Upper lobe of right lung (tissue), 1 donor: Measurements from ENCODE around the gene GPC5. TPM values are rescaled to one million over a fixed set of nuclear protein-coding genes. Genes with fewer than 3 reads are reported as not detected.

ENCODE experiments used
- ATAC-seq: fragments of 200-7000 bp; cut with Tn5 transposase; one replicate; pipeline ENCODE4 v1.9.1; 2020; ENCODE audit warnings: mild to moderate bottlenecking, moderate library complexity
- DNase-seq: peaks from one replicate; pipeline ENCODE4 v3.0.0-alpha.2; 2020
- H3K27ac ChIP-seq: fragments of 200-600 bp; one replicate; pipeline ENCODE4 v1.8.0; 2022
- H3K27me3 ChIP-seq: fragments of 200-600 bp; one replicate; pipeline ENCODE4 v1.8.0; 2022; ENCODE audit warnings: mild to moderate bottlenecking
- H3K36me3 ChIP-seq: fragments of 200-600 bp; one replicate; pipeline ENCODE4 v1.8.0; 2022
- H3K4me1 ChIP-seq: fragments of 200-600 bp; one replicate; pipeline ENCODE4 v1.8.0; 2022
- H3K4me3 ChIP-seq: fragments of 200-600 bp; one replicate; pipeline ENCODE4 v1.8.0; 2022; ENCODE audit warnings: mild to moderate bottlenecking
- H3K9me3 ChIP-seq: fragments of 200-600 bp; one replicate; pipeline ENCODE4 v1.8.0; 2022
- intact Hi-C: fragments of 100-400 bp; cut with DNase I; formaldehyde crosslinking; loops from one replicate; pipeline ENCODE4 v1.11.0; 2022
- total RNA-seq: library from RNA; stranded (reverse); fragmentation: NEBNext Ultra II Directional; extraction: Animal tissue kit (Norgen Biotek cat#: 25700); gene quantifications from one replicate; pipeline ENCODE4 v1.2.1, GENCODE V29; 2021
- TF ChIP-seq, protein P1 (sequence below): fragments of 200-600 bp; IDR thresholded peaks from one replicate; pipeline ENCODE4 v1.8.0; 2022; ENCODE audit warnings: antibody characterized with exemption
- donor health status: DM: no; HTN: yes; CAD: no; lungs with severe emphysema.

GPC5 gene
- total RNA-seq, 1 donor from 2014 or later: 8.1 TPM

- Histone ChIP-seq H3K9me3 (peaks cover 4% of the 10 kb centered on the region), H3K27me3 (no peaks in the 10 kb centered on the region), H3K27ac (no peak overlapping the region), H3K36me3 (no peaks in the 10 kb centered on the region), H3K4me3 (no peak overlapping the region), H3K4me1 (no peaks in the 10 kb centered on the region)
- TF ChIP-seq, protein P1, sequence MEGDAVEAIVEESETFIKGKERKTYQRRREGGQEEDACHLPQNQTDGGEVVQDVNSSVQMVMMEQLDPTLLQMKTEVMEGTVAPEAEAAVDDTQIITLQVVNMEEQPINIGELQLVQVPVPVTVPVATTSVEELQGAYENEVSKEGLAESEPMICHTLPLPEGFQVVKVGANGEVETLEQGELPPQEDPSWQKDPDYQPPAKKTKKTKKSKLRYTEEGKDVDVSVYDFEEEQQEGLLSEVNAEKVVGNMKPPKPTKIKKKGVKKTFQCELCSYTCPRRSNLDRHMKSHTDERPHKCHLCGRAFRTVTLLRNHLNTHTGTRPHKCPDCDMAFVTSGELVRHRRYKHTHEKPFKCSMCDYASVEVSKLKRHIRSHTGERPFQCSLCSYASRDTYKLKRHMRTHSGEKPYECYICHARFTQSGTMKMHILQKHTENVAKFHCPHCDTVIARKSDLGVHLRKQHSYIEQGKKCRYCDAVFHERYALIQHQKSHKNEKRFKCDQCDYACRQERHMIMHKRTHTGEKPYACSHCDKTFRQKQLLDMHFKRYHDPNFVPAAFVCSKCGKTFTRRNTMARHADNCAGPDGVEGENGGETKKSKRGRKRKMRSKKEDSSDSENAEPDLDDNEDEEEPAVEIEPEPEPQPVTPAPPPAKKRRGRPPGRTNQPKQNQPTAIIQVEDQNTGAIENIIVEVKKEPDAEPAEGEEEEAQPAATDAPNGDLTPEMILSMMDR: no peak
- DNase-seq: no peak
- no peak for ATAC-seq
- intact Hi-C loops: no loop called here
Measured at GRCh38 chr13:91978571-91978970, 580.1 kb downstream of the GPC5 start.

DNA sequence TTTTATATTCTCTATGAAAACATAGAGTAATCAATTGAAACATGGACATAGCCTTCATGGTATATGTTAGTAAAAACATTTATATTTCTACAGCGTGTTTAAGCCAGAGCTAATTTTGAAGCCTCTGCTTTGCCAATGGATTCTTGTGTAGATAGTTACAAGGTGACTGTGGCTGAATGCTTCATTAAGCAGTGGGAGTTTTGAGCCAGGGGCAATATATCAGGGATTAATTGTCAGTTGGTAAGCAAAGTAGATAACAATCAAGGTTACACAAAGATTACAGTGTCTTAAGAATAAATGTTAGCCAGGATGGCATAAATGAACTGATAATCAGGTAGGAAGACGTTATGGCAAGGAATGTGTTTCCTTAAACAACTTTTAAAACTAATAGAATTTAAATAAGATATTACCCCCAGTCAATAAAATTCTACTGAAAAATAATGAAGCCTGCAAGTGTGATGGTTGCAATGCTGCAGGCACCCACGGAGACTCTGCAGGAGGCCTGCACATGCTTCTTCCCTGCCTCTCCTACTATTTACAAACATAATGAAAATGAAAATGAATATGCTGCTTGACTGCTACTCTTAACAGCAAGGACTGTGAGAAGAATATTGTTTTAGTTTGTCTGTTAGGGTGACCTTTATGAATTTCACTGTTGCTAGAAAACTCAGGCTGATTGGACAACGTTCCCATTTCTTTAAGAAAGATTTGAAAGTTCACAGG lies 588.5 kb downstream of the GPC5 start:
- intact Hi-C loops: no loop called here
- ATAC-seq: no peak

DNA sequence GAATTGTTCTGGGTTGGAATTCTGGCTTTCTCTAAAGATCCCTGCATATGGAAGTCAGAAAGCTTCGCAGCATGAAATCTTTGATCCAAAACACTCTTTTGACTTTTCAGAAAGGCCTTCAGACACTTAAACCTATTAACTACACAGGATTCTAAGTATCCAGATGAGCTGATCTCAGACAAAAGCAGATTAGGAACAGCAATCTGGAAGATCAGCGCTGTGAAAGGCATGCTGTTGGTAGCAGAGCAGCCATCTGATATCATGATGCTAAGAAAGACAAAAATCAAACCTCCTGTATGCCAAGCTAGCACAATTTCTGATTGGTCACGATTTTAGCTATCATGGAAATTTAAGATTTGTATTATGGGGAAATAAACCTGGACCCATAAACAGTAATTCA lies 589.9 kb downstream of the GPC5 start:
- TF ChIP-seq, protein P1: no peak
- Histone ChIP-seq H3K9me3 (no peaks in the 10 kb centered on the region), H3K27me3 (no peaks in the 10 kb centered on the region), H3K4me3 (no peak overlapping the region), H3K36me3 (no peaks in the 10 kb centered on the region), H3K27ac (no peak overlapping the region), H3K4me1 (no peaks in the 10 kb centered on the region)
- ATAC-seq (no peak), DNase-seq (no peak)
- intact Hi-C loops: no loop called here

More for the DNA sequence above, 588.5 kb downstream of the GPC5 start:
- H3K27me3 ChIP-seq: no peaks in the 10 kb centered on the region
- H3K4me1 ChIP-seq: no peaks in the 10 kb centered on the region
- no peak overlapping the region for H3K27ac ChIP-seq
- TF ChIP-seq, protein P1: no peak
- H3K4me3 ChIP-seq: no peak overlapping the region
- no peaks in the 10 kb centered on the region for H3K9me3 ChIP-seq
- H3K36me3 ChIP-seq: no peaks in the 10 kb centered on the region
- no peak for DNase-seq

DNA sequence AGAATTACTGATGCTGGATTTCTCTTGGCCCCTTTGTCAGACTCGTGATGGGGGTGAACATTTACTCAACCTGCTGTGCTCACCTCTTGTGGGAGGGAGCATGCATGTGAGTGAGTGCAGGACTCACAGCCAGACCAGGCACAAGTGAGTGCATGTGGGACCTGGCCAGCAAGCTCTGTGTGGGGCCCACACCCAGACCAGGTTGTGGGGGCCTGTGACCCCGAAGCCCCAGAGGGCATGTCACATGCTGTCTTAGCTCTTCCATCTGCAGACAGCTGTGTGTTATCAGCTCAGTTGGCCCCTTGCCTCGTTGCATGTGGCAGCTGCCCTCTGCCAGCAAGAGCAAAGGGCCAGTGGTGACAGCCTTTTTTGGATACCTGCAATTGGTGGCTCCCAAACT lies 614.4 kb downstream of the GPC5 start:
- TF ChIP-seq, protein P1: no peak
- Histone ChIP-seq H3K27me3 (no peaks in the 10 kb centered on the region), H3K4me3 (no peak overlapping the region), H3K36me3 (no peaks in the 10 kb centered on the region), H3K4me1 (no peaks in the 10 kb centered on the region), H3K27ac (no peak overlapping the region), H3K9me3 (no peaks in the 10 kb centered on the region)
- DNase-seq: no peak
- no peak for ATAC-seq
- intact Hi-C loops: no loop called here

DNA sequence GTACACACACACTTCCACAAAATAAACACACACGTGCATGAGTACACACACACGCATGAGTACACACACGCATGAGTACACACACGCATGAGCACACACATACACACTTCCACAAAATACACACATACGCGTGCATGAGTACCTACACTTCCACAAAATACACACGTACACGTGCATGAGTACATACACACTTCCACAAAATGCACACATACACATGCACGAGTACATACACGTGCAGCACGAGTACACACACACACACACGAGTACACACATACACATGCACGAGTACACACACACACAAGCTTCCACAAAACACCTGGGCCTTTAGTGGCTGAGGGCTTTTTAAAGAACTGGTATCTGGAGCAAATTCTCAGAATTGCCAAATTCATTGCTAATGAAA lies 619.3 kb downstream of the GPC5 start:
- Histone ChIP-seq H3K27me3 (no peaks in the 10 kb centered on the region), H3K4me3 (no peak overlapping the region), H3K4me1 (no peaks in the 10 kb centered on the region), H3K27ac (no peak overlapping the region), H3K9me3 (no peaks in the 10 kb centered on the region), H3K36me3 (no peaks in the 10 kb centered on the region)
- ATAC-seq (no peak), DNase-seq (no peak)
- intact Hi-C loops: no loop called here
- TF ChIP-seq, protein P1: no peak

DNA sequence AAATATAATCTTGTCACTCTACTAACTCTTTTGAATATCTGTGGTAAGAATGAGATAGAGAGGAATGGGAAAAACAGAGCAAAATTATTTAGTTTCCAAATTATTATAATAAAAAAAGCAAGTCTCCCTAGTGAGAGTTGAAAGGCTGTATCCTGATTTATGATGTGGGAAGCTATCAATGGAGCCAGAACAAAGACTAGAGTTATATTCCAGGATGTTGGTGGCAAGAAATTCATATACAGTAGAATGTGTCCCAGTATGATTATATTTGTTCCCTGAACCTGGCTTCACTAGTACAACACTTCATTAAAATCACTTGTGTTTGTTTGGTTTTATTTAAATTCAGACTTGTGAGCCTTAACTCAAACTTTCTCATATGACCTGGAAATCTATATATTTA lies 630.3 kb downstream of the GPC5 start:
- Histone ChIP-seq H3K9me3 (no peaks in the 10 kb centered on the region), H3K27ac (no peak overlapping the region), H3K27me3 (no peaks in the 10 kb centered on the region), H3K4me1 (no peaks in the 10 kb centered on the region), H3K4me3 (no peak overlapping the region), H3K36me3 (no peaks in the 10 kb centered on the region)
- intact Hi-C loops: no loop called here
- TF ChIP-seq, protein P1: no peak
- ATAC-seq (no peak), DNase-seq (no peak)
